Nephron progenitor cell (in vitro differentiated cells): ENCODE data around the gene PEX11B.

Experiments used
- DNase-seq: peaks from one replicate; pipeline ENCODE4 v3.0.0; 2021
- H3K27ac Mint-ChIP-seq: 2 replicates; pipeline ENCODE4 v1.8.0; 2021; ENCODE audit warnings: mild to moderate bottlenecking, moderate library complexity, mixed read lengths
- H3K27me3 Mint-ChIP-seq: 2 replicates; pipeline ENCODE4 v1.8.0; 2021; ENCODE audit warnings: mild to moderate bottlenecking, low read depth, mixed read lengths; ENCODE audit not compliant: poor library complexity
- H3K36me3 Mint-ChIP-seq: 2 replicates; pipeline ENCODE4 v1.8.0; 2021; ENCODE audit warnings: low read depth, mixed read lengths
- H3K4me1 Mint-ChIP-seq: 2 replicates; pipeline ENCODE4 v1.8.0; 2021; ENCODE audit warnings: mixed read lengths
- H3K4me3 Mint-ChIP-seq: 2 replicates; pipeline ENCODE4 v1.8.0; 2021; ENCODE audit warnings: mild to moderate bottlenecking, moderate library complexity, mixed read lengths
- H3K9me3 Mint-ChIP-seq: 2 replicates; pipeline ENCODE4 v1.8.0; 2021; ENCODE audit warnings: mild to moderate bottlenecking, moderate library complexity, mixed read lengths
- CTCF ChIP-seq: fragments of 200-600 bp; sonication (generic); IDR thresholded peaks from 2 replicates; pipeline ENCODE4 v1.5.0; 2021; ENCODE audit warnings: antibody characterized with exemption

The PEX11B gene

GRCh38 chr1:145918144-145918991, at the start of gene PEX11B:
TSS of gene PEX11B (minus strand) at chr1:145918717. CDS start at chr1:145918688, 29 bp downstream.
- Mint-ChIP-seq H3K4me3 (peak within 1 kb of the TSS; percentile 94), H3K4me1 (peaks cover 32% of the 10 kb centered on the region), H3K27ac (peak within 1 kb of the TSS; percentile 95), H3K9me3 (no peaks in the 10 kb centered on the region), H3K36me3 (peaks cover 53% of the 10 kb centered on the region), H3K27me3 (no peaks in the 10 kb centered on the region)
- no peak for TF ChIP-seq CTCF
- peak; percentile 89 for DNase-seq

GRCh38 chr1:145967288-145967687, 48.8 kb upstream of the PEX11B start:
- Mint-ChIP-seq H3K27ac (no peak overlapping the region), H3K9me3 (peaks cover 18% of the 10 kb centered on the region), H3K36me3 (peaks cover 20% of the 10 kb centered on the region), H3K4me1 (peaks cover 30% of the 10 kb centered on the region), H3K27me3 (peaks cover 28% of the 10 kb centered on the region), H3K4me3 (no peak overlapping the region)
- TF ChIP-seq CTCF: no peak
- DNase-seq: no peak

GRCh38 chr1:145965119-145965744, 46.7 kb upstream of the PEX11B start:
- H3K4me3 Mint-ChIP-seq: peak overlapping the region; percentile 90
- DNase-seq: no peak
- TF ChIP-seq CTCF: no peak
- H3K27ac Mint-ChIP-seq: no peak overlapping the region
- peaks cover 43% of the 10 kb centered on the region for H3K4me1 Mint-ChIP-seq
- peaks cover 20% of the 10 kb centered on the region for H3K36me3 Mint-ChIP-seq
- peaks cover 18% of the 10 kb centered on the region for H3K9me3 Mint-ChIP-seq
- peaks cover 44% of the 10 kb centered on the region for H3K27me3 Mint-ChIP-seq

- TF ChIP-seq CTCF: no peak
- Mint-ChIP-seq H3K27me3 (peaks cover 51% of the 10 kb centered on the region), H3K4me1 (peaks cover 47% of the 10 kb centered on the region), H3K4me3 (peak within 1 kb of the TSS; percentile 90), H3K36me3 (peaks cover 16% of the 10 kb centered on the region), H3K27ac (no peak within 1 kb of the TSS), H3K9me3 (peaks cover 18% of the 10 kb centered on the region)
- DNase-seq: peak; percentile 88
Observed at GRCh38 chr1:145964328-145965118, 46.0 kb upstream of the PEX11B start, which contains the start of the genes ANKRD34A and POLR3GL. TSS of gene ANKRD34A (minus strand) at chr1:145964575. CDS start at chr1:145961759, 2,816 bp downstream. TSS of gene POLR3GL (plus strand) at chr1:145964690. CDS start at chr1:145974866, 10,176 bp downstream.

- no peak overlapping the region for H3K27ac Mint-ChIP-seq
Observed at GRCh38 chr1:145963265-145964019, 44.9 kb upstream of the PEX11B start.

More at GRCh38 chr1:145963265-145964019, 44.9 kb upstream of the PEX11B start:
- DNase-seq: no peak
- Mint-ChIP-seq H3K27me3 (peaks cover 58% of the 10 kb centered on the region), H3K36me3 (peaks cover 11% of the 10 kb centered on the region), H3K4me3 (peak overlapping the region; percentile 90), H3K4me1 (peaks cover 58% of the 10 kb centered on the region), H3K9me3 (peaks cover 18% of the 10 kb centered on the region)
- TF ChIP-seq CTCF: no peak
